Activated naive CD8-positive, alpha-beta T cell (primary cell): ENCODE measurements around the gene PPP2R5C.
A peak's percentile ranks its signal among the peaks of the same experiment; 100 is the strongest.
"Not testable (repeated sequence)": the region's sequence is repeated elsewhere in the genome, so short reads cannot be mapped to it uniquely, and the experiment has no call there.

Experiments
- H3K27ac Mint-ChIP-seq: one replicate; pipeline ENCODE4 v1.8.0; 2021; ENCODE audit warnings: mixed read lengths
- H3K27me3 Mint-ChIP-seq: one replicate; pipeline ENCODE4 v1.8.0; 2021; ENCODE audit warnings: mixed read lengths
- H3K36me3 Mint-ChIP-seq: one replicate; pipeline ENCODE4 v1.8.0; 2021; ENCODE audit warnings: mixed read lengths
- H3K4me1 Mint-ChIP-seq: one replicate; pipeline ENCODE4 v1.8.0; 2021; ENCODE audit warnings: low read depth, mixed read lengths
- H3K4me3 Mint-ChIP-seq: one replicate; pipeline ENCODE4 v1.8.0; 2021; ENCODE audit warnings: mild to moderate bottlenecking, mixed read lengths
- H3K9me3 Mint-ChIP-seq: one replicate; pipeline ENCODE4 v1.8.0; 2021; ENCODE audit warnings: low read depth, mixed read lengths

PPP2R5C gene

DNA sequence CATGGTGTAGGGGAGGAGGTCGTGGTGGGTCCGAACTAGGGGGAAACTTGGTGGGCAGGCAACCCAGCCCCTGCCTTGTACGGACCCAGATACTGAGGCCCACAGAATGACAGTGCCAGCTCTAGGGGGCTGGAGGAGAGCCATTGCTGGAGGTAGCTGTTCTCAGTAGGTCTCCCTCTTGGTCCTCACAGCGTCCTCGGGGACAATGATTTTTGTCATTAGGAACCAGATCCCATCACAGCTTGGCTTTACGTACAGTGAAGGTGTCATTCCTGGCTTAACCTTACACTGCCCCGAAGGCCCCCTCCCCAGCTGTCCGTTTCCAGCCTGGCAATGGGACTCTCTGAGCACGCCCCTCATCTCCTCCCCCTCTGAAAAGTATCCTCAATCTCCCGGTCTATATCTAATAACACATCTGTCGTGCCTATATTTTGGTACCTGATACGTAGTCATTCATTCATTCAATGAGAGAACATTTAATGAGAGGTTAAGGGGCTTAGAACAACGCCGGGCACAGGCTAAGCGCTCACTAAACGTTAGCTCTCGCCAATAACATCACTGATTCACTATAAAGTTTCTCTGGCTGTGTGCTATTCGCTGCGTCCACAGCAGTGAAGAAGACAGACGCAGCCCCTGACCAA, 202.3 kb downstream of the PPP2R5C start:
- peaks cover 2% of the 10 kb centered on the region for H3K36me3 Mint-ChIP-seq
- no peaks in the 10 kb centered on the region for H3K27me3 Mint-ChIP-seq
- H3K9me3 Mint-ChIP-seq, result no peaks in the 10 kb centered on the region
- peak overlapping the region; percentile 80 for H3K4me3 Mint-ChIP-seq
- peaks cover 38% of the 10 kb centered on the region for H3K4me1 Mint-ChIP-seq
- H3K27ac Mint-ChIP-seq, result peak overlapping the region; percentile 41

DNA sequence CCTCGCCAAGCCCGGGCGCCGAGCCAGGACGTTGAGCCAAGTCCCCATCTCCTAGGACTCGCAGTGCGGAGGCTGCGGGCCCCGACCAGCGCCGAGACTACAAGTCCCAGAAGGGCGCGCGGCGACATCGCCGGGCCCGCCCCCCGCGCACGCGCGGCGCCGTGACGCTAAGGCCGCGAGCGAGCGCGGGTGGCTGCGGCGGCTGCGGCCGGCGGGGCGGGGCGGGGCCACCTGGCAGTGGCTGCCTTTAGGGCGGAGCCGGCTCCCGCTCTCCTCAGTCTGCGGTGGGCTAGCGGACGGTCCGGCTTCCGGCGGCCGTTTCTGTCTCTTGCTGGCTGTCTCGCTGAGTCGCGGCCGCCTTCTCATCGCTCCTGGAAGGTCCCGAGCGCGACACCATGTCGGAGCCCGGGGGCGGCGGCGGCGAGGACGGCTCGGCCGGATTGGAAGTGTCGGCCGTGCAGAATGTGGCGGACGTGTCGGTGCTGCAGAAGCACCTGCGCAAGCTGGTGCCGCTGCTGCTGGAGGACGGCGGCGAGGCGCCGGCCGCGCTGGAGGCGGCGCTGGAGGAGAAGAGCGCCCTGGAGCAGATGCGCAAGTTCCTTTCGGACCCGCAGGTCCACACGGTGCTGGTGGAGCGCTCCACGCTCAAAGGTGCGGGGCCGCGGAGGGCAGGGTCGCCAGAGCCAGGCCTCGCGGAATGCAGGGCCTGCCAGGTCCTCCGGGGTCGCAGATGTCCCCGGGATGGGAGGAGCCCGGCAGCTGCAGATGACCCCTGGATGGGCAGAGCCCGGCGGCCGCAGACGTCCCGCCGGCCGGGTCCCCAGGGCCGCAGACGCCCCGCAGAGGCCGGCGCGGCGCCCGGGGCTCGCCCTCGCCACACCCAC, 203.0 kb downstream of the PPP2R5C start, which contains the start of gene DYNC1H1:
DYNC1H1 (plus strand) TSS at position 277 of the 884 bp plus-strand sequence; CDS start at position 396, 119 bp downstream.
- no peaks in the 10 kb centered on the region for H3K27me3 Mint-ChIP-seq
- H3K4me1 Mint-ChIP-seq, result peaks cover 42% of the 10 kb centered on the region
- no peaks in the 10 kb centered on the region for H3K9me3 Mint-ChIP-seq
- peak within 1 kb of the TSS; percentile 90 for H3K4me3 Mint-ChIP-seq
- peaks cover 2% of the 10 kb centered on the region for H3K36me3 Mint-ChIP-seq
- H3K27ac Mint-ChIP-seq, result peak within 1 kb of the TSS; percentile 77

DNA sequence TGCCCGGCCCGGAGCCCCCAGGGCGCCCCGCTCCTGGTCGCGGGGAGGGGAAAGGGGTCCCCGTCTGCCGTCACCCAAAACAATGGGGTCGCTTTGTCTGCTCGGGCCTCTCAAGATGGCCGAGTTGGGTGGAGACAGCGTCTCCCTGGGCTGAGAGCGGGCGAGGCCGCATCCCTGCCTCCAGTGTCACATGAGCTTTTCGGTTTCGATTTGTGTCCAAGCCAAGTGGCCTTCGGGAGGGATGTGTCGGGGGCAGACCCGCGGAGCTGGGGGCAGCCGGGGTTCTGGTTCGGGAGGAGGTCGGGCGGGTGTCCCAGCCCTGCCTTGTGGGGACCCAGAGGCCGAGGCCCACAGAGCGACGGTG, 203.7 kb downstream of the PPP2R5C start:
- peak overlapping the region; percentile 90 for H3K4me3 Mint-ChIP-seq
- peaks cover 2% of the 10 kb centered on the region for H3K36me3 Mint-ChIP-seq
- H3K27me3 Mint-ChIP-seq, result no peaks in the 10 kb centered on the region
- H3K4me1 Mint-ChIP-seq, result peaks cover 46% of the 10 kb centered on the region
- no peaks in the 10 kb centered on the region for H3K9me3 Mint-ChIP-seq
- peak overlapping the region; percentile 73 for H3K27ac Mint-ChIP-seq

DNA sequence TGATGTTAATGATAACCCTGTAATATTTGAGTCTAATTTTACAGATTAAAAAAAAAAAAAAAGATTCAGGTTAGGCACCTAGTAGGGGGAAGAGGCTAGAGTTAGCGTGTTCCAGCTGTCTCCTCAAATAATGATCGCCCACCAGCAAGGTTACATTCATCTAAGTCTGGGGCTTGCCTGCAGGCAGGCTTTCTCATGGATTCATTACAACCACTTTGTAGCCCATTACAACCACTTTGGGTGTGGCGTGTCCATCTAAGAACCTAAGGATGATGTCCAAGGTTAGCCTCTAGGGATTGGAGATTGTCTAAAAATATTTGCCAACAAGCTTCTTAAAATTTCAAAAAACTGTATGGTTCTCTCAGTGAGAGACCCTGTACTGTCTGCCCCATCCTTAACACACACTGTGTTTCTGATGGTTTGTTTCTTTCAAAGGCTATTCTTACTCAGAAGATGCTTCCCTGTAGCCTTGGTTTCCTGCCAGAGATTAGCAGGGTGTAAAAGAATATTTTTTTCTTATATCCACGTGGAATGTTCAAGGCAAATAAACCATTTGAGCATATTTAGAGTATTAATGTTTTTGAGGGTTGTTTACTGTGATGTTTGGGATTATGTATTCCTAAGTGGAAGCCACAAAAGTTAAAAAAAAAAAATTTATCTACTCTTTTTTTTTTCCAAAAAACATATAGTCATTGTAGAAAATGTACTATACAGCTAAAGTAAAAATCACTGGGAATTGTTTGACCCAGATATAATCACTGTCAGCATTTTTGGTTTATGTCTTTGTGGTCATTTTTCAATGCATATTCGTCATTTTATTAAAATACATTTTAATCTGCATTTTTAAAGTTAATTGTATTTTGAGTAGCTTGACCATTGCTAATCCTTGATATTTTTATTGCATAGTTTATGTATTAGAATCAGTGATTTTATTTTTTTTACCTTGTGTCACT, 204.5 kb downstream of the PPP2R5C start:
- Mint-ChIP-seq H3K36me3 (peaks cover 2% of the 10 kb centered on the region), H3K9me3 (no peaks in the 10 kb centered on the region), H3K27me3 (no peaks in the 10 kb centered on the region), H3K4me3 (peak overlapping the region; percentile 90), H3K4me1 (peaks cover 47% of the 10 kb centered on the region), H3K27ac (peak overlapping the region; percentile 89)

DNA sequence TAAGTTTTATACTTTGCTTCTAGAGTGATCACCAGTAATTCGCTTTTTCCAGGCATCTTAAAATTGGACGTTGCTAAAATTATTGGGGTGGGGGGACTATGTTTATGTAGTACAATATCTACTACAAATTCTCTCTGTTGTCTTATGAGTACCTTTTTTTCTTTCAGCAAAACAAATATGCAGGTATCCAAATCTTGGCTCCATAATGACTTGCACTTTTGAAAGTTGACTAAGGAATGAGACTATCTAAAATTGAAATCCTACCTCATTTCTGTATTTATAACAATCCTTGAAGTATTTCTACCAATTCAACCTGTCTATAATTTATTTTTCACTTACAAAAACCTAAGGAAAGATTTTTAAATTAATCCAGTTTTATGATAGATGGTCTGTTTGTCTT, 205.2 kb downstream of the PPP2R5C start:
- peaks cover 2% of the 10 kb centered on the region for H3K36me3 Mint-ChIP-seq
- peak overlapping the region; percentile 66 for H3K27ac Mint-ChIP-seq
- H3K4me3 Mint-ChIP-seq, result peak overlapping the region; percentile 76
- H3K27me3 Mint-ChIP-seq, result no peaks in the 10 kb centered on the region
- H3K9me3 Mint-ChIP-seq, result no peaks in the 10 kb centered on the region
- peaks cover 46% of the 10 kb centered on the region for H3K4me1 Mint-ChIP-seq

DNA sequence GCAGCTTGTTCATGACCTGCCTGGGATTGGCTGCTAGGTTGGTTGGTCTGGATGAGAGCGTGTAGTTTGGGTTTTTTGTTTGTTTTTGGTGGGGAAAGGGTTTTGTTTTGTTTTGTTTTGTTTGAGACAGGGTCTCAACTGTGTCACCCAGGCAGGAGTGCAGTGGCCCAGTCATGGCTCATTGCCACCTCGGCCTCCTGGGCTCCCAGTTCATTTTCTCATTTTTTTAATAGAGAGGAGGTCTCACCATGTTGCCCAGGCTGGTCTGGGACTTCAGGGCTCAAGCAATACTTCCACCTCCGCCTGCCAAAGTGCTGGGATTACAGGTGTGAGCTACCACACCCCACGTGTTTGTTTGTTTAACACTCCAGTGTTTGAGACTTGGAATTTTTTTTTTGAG, 206.7 kb downstream of the PPP2R5C start:
- Mint-ChIP-seq H3K36me3 (peaks cover 2% of the 10 kb centered on the region), H3K4me3 (no peak overlapping the region), H3K9me3 (no peaks in the 10 kb centered on the region), H3K27me3 (no peaks in the 10 kb centered on the region), H3K4me1 (peaks cover 57% of the 10 kb centered on the region), H3K27ac (peak overlapping the region; percentile 82)

DNA sequence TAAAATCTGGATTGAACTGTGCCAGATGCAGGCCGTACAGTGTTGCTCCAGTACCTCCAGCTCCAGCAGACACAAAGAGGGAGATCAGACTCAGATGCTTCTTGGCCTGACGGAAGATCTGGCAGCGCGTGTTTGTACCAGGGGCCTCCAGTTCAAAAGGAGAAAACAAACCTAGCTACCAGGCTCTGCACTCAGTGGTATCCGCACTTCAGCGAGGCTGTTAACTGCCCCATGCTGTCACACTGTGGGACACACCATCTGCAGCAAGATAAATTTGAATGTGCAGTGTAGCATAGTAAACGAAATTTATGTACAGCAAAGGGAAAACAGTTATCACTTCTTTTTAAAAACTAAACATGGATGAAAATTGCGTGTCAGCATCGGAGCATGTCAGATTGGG, 208.0 kb downstream of the PPP2R5C start:
- Mint-ChIP-seq H3K27me3 (no peaks in the 10 kb centered on the region), H3K4me3 (no peak overlapping the region), H3K36me3 (peaks cover 2% of the 10 kb centered on the region), H3K4me1 (peaks cover 53% of the 10 kb centered on the region), H3K9me3 (no peaks in the 10 kb centered on the region), H3K27ac (peak overlapping the region; percentile 61)

DNA sequence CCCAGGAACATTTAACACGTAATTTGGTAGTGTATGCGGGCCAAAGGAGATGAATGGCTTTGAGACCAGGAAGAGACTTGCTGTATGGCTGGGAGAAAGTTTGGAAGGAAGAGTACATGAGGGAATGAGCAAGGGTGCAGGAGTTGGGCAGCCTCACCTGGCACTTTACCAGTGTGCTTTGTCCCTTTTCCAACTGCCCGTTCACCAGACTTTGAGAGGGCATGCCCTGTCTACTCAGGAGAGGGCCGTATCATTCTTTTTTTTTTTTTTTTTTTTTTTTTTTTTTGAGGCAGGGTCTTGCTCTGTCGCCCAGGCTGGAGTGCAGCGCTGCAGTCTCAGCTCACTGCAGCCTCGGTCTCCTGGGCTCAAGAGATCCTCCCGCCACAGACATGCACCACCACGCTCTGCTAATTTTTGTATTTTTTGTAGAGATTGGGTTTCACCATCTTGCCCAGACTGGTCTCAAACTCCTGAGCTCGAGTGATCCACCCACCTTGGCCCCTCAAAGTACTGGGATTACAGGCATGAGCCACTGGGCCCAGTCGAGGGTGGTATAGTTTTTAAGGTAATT, 209.4 kb downstream of the PPP2R5C start:
- Mint-ChIP-seq H3K36me3 (peaks cover 2% of the 10 kb centered on the region), H3K4me1 (peaks cover 55% of the 10 kb centered on the region), H3K27me3 (no peaks in the 10 kb centered on the region), H3K27ac (no peak overlapping the region), H3K9me3 (no peaks in the 10 kb centered on the region), H3K4me3 (no peak overlapping the region)

DNA sequence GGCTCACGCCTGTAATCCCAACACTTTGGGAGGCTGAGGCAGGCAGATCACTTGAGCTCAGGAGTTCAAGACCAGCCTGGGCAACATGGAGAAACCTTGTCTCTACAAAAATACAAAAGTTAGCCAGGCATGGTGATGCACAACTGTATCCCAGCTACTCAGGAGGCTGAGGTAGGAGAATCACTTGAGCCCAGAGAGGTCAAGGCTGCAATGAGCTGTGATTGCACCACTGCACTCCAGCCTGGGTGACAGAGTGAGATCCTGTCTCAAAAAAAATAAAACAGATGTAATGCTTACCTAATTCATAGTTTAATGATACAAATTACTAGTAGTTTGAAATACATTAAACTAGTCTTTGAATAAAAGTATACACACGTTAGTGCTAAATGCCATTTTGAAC, 209.9 kb downstream of the PPP2R5C start:
- H3K36me3 Mint-ChIP-seq, H3K4me3 Mint-ChIP-seq, H3K27me3 Mint-ChIP-seq, H3K9me3 Mint-ChIP-seq, H3K27ac Mint-ChIP-seq: not testable (repeated sequence)
- peaks cover 52% of the 10 kb centered on the region for H3K4me1 Mint-ChIP-seq

DNA sequence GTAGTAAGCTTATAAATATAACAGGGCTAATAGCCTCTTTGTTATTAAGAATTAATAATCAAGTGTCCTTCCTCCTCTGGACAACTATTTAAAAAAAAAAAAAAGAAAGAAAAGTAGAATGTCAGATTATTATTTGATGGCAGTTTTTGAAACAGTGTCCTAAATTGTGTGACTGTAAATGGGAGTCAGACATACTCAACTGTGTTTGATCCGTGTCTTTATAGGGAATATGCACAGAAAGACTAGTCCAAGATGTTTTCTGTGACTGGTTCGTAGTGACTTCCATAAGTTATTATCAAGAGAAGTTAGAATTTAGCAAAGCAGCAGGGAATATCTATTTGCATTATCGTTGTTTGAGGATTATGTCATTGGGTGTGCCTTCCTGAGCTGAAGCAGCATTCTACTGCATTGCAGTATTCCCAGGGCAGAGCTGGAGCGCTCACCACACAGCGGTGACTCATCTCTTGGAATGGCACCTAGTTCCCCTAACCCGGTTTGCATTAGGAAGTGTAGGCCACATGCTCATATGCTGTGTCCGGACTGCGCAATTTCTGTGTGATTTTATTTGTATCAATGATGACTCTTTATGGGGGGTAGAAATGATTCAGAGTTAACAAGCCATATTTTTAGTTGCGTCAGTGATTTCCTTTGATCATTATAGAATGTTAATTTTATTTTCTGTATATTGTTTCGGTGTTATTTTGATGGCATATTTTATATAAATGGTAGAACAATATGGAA, 210.8 kb downstream of the PPP2R5C start:
- peaks cover 2% of the 10 kb centered on the region for H3K36me3 Mint-ChIP-seq

DNA sequence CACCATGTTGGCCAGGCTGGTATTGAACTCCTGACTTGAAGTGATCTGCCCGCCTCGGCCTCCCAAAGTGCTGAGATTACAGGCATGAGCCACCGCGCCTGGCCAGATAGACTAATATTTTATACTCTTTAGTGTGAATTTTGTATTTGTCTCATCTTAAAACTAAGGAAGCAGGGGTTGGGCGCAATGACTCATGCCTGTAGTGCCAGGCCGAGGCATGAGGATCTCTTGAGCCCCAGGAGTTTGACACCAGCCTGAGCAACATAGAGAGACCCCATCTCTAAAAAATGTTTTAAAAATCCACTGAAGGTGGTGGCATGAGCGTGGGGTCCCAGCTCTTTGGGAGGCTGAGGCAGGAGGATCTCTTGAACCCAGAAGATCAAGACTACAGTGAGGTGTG, 211.8 kb downstream of the PPP2R5C start:
- Mint-ChIP-seq H3K9me3 (no peaks in the 10 kb centered on the region), H3K4me1 (peaks cover 37% of the 10 kb centered on the region), H3K27me3 (no peaks in the 10 kb centered on the region), H3K27ac (no peak overlapping the region), H3K4me3 (no peak overlapping the region), H3K36me3 (no peaks in the 10 kb centered on the region)

More for the DNA sequence above, 210.8 kb downstream of the PPP2R5C start:
- peak overlapping the region; percentile 58 for H3K27ac Mint-ChIP-seq
- peaks cover 45% of the 10 kb centered on the region for H3K4me1 Mint-ChIP-seq
- no peaks in the 10 kb centered on the region for H3K27me3 Mint-ChIP-seq
- no peak overlapping the region for H3K4me3 Mint-ChIP-seq
- H3K9me3 Mint-ChIP-seq, result no peaks in the 10 kb centered on the region

DNA sequence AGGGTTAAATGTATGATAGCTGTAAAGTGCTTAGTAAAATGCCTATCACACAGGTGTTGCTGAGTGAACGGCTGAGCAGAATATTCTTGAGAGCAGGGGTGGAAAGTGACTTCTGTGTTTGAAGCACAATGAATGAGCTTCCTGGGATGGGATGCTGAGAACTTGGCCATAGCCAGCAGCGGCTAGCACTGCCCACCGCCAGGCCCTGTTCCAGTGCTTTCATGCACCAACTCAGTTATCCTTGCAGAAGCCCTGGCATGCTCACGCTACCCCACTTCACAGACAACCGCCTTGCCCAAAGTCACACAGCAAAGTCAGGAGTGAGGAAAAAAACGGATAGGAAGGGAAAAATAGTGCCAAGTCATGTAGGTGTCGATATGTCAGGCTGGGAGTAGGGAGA, 213.7 kb downstream of the PPP2R5C start:
- H3K4me1 Mint-ChIP-seq, result peaks cover 26% of the 10 kb centered on the region
- no peaks in the 10 kb centered on the region for H3K9me3 Mint-ChIP-seq
- no peak overlapping the region for H3K27ac Mint-ChIP-seq
- H3K36me3 Mint-ChIP-seq, result peaks cover 8% of the 10 kb centered on the region
- no peak overlapping the region for H3K4me3 Mint-ChIP-seq
- H3K27me3 Mint-ChIP-seq, result no peaks in the 10 kb centered on the region
